Choroid plexus epithelial cell (primary cell): ENCODE results near the gene CNNM2.
"Not testable (repeated sequence)": the region's sequence is repeated elsewhere in the genome, so short reads cannot be mapped to it uniquely, and the experiment has no call there.

Source experiments
- DNase-seq: peaks from one replicate; pipeline ENCODE4 v3.0.0-alpha.2; 2010; ENCODE audit warnings: low read depth
- H3K4me3 ChIP-seq: 2 replicates; pipeline ENCODE4 v1.5.1; 2011; ENCODE audit warnings: low read depth, mild to moderate bottlenecking, control low read depth, low read length, moderate library complexity
- TF ChIP-seq, protein P1 (sequence below): conservative IDR thresholded peaks from 2 replicates; pipeline ENCODE4 v1.5.1; 2011; ENCODE audit warnings: low read depth, mild to moderate bottlenecking, control low read depth, inconsistent platforms, low read length, moderate library complexity

The CNNM2 gene

GRCh38 chr10:102998399-102998907 lies 80.4 kb downstream of the CNNM2 start:
- TF ChIP-seq, protein P1, sequence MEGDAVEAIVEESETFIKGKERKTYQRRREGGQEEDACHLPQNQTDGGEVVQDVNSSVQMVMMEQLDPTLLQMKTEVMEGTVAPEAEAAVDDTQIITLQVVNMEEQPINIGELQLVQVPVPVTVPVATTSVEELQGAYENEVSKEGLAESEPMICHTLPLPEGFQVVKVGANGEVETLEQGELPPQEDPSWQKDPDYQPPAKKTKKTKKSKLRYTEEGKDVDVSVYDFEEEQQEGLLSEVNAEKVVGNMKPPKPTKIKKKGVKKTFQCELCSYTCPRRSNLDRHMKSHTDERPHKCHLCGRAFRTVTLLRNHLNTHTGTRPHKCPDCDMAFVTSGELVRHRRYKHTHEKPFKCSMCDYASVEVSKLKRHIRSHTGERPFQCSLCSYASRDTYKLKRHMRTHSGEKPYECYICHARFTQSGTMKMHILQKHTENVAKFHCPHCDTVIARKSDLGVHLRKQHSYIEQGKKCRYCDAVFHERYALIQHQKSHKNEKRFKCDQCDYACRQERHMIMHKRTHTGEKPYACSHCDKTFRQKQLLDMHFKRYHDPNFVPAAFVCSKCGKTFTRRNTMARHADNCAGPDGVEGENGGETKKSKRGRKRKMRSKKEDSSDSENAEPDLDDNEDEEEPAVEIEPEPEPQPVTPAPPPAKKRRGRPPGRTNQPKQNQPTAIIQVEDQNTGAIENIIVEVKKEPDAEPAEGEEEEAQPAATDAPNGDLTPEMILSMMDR, result no peak
- H3K4me3 ChIP-seq, result no peak overlapping the region
- DNase-seq, result no peak

DNA sequence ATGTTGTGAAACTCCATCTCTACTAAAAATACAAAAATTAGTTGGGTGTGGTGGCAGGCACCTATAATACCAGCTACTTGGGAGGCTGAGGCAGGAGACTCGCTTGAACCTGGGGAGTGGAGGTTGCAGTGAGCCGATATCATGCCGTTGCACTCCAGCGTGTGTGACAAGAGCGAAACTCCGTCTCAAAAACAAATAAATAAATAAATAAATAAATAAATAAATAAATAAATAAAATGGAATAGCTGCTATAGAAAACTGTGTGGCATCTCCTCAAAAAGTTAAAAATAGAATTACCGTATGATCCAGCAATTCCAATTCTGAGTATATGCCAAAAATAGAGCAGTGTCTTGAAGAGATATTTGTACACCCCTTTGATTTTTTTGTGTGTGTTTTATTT lies 82.0 kb downstream of the CNNM2 start:
- H3K4me3 ChIP-seq, DNase-seq: not testable (repeated sequence)

DNA sequence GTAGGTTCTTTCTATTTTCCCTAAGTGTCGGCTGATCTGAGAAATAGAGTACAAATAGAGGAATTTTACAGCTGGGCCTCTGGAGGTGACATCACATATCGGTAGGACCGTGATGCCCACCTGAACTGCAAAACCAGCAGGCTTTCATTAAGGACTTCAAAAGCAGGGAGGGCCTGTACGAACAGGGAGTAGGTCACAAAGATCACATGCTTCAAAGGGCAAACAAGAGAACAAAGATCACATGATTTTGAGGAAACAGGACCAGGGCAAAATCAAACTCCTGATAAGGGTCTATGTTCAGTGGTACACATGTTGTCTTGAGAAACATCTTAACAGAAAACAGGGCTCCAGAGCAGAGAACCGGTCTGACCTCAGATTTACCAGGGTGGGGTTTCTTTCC lies 88.9 kb downstream of the CNNM2 start:
- DNase-seq, result no peak
- no peak overlapping the region for H3K4me3 ChIP-seq
- TF ChIP-seq, protein P1, result no peak

DNA sequence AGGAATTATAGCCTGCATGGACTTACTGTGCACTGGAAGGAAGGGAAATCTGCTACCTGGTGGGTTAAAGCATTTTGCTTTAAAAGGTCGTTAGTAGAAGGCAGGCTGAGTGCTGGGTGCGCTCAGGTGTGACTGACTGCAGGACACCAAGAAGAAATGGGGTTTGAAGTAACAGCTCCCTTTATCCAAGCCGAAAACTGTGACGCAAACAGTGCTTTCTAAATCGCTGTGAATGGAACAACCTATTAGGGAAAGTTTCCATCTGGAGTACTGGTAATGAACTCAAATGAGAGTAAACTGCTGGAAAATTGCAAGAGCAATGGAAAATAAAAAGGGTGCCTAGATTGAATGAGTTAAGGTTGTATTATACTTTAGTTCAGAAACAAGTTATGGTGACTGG lies 95.3 kb downstream of the CNNM2 start:
- no peak for DNase-seq
- TF ChIP-seq, protein P1, result no peak
- no peak overlapping the region for H3K4me3 ChIP-seq

- no peak overlapping the region for H3K4me3 ChIP-seq
- TF ChIP-seq, protein P1, result no peak
- DNase-seq, result no peak
Measured at GRCh38 chr10:103019425-103019824, 101.3 kb downstream of the CNNM2 start.

DNA sequence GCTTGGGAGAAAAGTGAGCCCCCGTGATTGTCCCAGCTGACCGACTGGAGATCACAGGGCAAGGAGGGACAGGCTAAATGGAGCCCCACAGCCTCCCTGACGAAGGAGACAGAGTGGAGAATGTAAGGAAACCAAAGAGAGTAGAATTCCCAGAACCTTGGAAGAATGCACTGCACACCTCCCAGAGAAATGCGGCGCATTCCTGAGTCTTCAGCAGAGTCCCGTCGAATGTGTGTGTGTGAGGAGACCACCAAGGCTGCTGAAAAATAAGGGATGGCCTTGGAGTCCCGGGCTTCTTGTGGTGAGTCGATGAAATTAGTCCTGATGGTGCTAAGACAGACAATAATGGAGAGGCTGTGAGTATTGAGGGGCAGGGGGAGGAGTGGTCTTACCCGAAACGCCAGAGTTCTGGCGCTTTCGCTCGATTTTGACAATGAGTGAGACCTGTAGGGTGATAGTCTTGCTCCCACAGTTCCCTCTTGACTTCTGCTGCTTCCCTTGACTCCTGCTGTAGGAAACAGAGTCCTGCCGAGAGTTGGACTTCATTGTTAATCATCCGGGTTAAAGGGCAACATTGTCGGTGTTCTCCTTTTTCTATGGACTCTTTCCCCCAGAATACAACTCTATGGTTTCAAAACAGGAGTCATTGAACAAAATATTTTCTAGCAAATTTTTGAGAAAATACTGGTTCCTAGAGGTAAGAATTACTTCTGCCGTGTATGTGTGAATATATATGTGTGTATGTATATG lies 103.2 kb downstream of the CNNM2 start:
- peak; percentile 23 for DNase-seq
- TF ChIP-seq, protein P1, result no peak
- H3K4me3 ChIP-seq, result no peak overlapping the region

GRCh38 chr10:103021900-103022293 lies 103.8 kb downstream of the CNNM2 start:
- no peak overlapping the region for H3K4me3 ChIP-seq
- TF ChIP-seq, protein P1, result no peak
- peak; percentile 90 for DNase-seq
